Adipocyte (in vitro differentiated cells): ENCODE results near the gene MPPE1.

Experiments
- DNase-seq: peaks from one replicate; pipeline ENCODE4 v3.0.0-alpha.2; 2015; ENCODE audit warnings: low read depth
- H3K27me3 ChIP-seq: replicated peaks from 2 replicates; pipeline ENCODE4 v1.7.0; 2013; ENCODE audit warnings: mild to moderate bottlenecking, low read length, moderate library complexity; ENCODE audit not compliant: control insufficient read depth, insufficient read depth
- H3K36me3 ChIP-seq: 2 replicates; pipeline ENCODE4 v1.7.0; 2013; ENCODE audit warnings: low read length, mild to moderate bottlenecking, moderate library complexity; ENCODE audit not compliant: control insufficient read depth, insufficient read depth, severe bottlenecking
- H3K4me1 ChIP-seq: 2 replicates; pipeline ENCODE4 v1.7.0; 2013; ENCODE audit warnings: mild to moderate bottlenecking, low read length, moderate library complexity; ENCODE audit not compliant: control insufficient read depth, insufficient read depth
- H3K4me3 ChIP-seq: 2 replicates; pipeline ENCODE4 v1.7.0; 2013; ENCODE audit warnings: mild to moderate bottlenecking, low read length, moderate library complexity
- H3K9ac ChIP-seq: 2 replicates; pipeline ENCODE4 v1.7.0; 2013; ENCODE audit warnings: mild to moderate bottlenecking, low read length, moderate library complexity
- H3K9me3 ChIP-seq: 2 replicates; pipeline ENCODE4 v1.7.0; 2013; ENCODE audit warnings: mild to moderate bottlenecking, low read length, moderate library complexity; ENCODE audit not compliant: control insufficient read depth

Gene MPPE1

GRCh38 chr18:11877497-11878135 lies 30.5 kb downstream of the MPPE1 start:
- H3K4me3 ChIP-seq, result no peak overlapping the region
- peaks cover 6% of the 10 kb centered on the region for H3K36me3 ChIP-seq
- no peak for DNase-seq
- H3K9me3 ChIP-seq, result peaks cover 4% of the 10 kb centered on the region
- no peaks in the 10 kb centered on the region for H3K4me1 ChIP-seq
- H3K27me3 ChIP-seq, result no peaks in the 10 kb centered on the region
- H3K9ac ChIP-seq, result no peak overlapping the region

GRCh38 chr18:11874676-11875075 lies 33.4 kb downstream of the MPPE1 start:
- no peak overlapping the region for H3K9ac ChIP-seq
- no peaks in the 10 kb centered on the region for H3K36me3 ChIP-seq
- no peak overlapping the region for H3K4me3 ChIP-seq
- no peaks in the 10 kb centered on the region for H3K27me3 ChIP-seq
- DNase-seq, result no peak
- peaks cover 4% of the 10 kb centered on the region for H3K9me3 ChIP-seq
- no peaks in the 10 kb centered on the region for H3K4me1 ChIP-seq

- H3K27me3 ChIP-seq, result no peaks in the 10 kb centered on the region
- no peak for DNase-seq
- no peak overlapping the region for H3K4me3 ChIP-seq
- peaks cover 4% of the 10 kb centered on the region for H3K9me3 ChIP-seq
- H3K4me1 ChIP-seq, result no peaks in the 10 kb centered on the region
- no peaks in the 10 kb centered on the region for H3K36me3 ChIP-seq
- no peak overlapping the region for H3K9ac ChIP-seq
Measured at GRCh38 chr18:11873670-11874340, 34.3 kb downstream of the MPPE1 start.

GRCh38 chr18:11872479-11873136 lies 35.5 kb downstream of the MPPE1 start:
- Histone ChIP-seq H3K9me3 (peaks cover 4% of the 10 kb centered on the region), H3K36me3 (no peaks in the 10 kb centered on the region), H3K4me3 (no peak overlapping the region), H3K9ac (no peak overlapping the region), H3K27me3 (no peaks in the 10 kb centered on the region), H3K4me1 (no peaks in the 10 kb centered on the region)
- peak; percentile 43 for DNase-seq

GRCh38 chr18:11871501-11871900 lies 36.6 kb downstream of the MPPE1 start:
- Histone ChIP-seq H3K4me1 (no peaks in the 10 kb centered on the region), H3K4me3 (no peak overlapping the region), H3K9me3 (peaks cover 4% of the 10 kb centered on the region), H3K27me3 (no peaks in the 10 kb centered on the region), H3K36me3 (no peaks in the 10 kb centered on the region), H3K9ac (no peak overlapping the region)
- DNase-seq, result no peak

GRCh38 chr18:11868230-11868629 lies 39.9 kb downstream of the MPPE1 start:
- H3K27me3 ChIP-seq, result peaks cover 2% of the 10 kb centered on the region
- no peaks in the 10 kb centered on the region for H3K36me3 ChIP-seq
- H3K4me3 ChIP-seq, result no peak overlapping the region
- H3K9ac ChIP-seq, result no peak overlapping the region
- no peaks in the 10 kb centered on the region for H3K9me3 ChIP-seq
- no peaks in the 10 kb centered on the region for H3K4me1 ChIP-seq
- DNase-seq, result no peak

- Histone ChIP-seq H3K27me3 (peaks cover 2% of the 10 kb centered on the region), H3K9me3 (no peaks in the 10 kb centered on the region), H3K36me3 (no peaks in the 10 kb centered on the region), H3K4me1 (peaks cover 8% of the 10 kb centered on the region), H3K4me3 (no peak overlapping the region), H3K9ac (no peak overlapping the region)
- no peak for DNase-seq
Measured at GRCh38 chr18:11866764-11867163, 41.4 kb downstream of the MPPE1 start.

GRCh38 chr18:11866329-11866728 lies 41.8 kb downstream of the MPPE1 start:
- peaks cover 2% of the 10 kb centered on the region for H3K27me3 ChIP-seq
- DNase-seq, result no peak
- no peak overlapping the region for H3K9ac ChIP-seq
- peaks cover 8% of the 10 kb centered on the region for H3K4me1 ChIP-seq
- H3K36me3 ChIP-seq, result no peaks in the 10 kb centered on the region
- no peaks in the 10 kb centered on the region for H3K9me3 ChIP-seq
- no peak overlapping the region for H3K4me3 ChIP-seq

GRCh38 chr18:11865071-11865470 lies 43.0 kb downstream of the MPPE1 start:
- Histone ChIP-seq H3K36me3 (no peaks in the 10 kb centered on the region), H3K9ac (no peak overlapping the region), H3K9me3 (no peaks in the 10 kb centered on the region), H3K27me3 (peaks cover 2% of the 10 kb centered on the region), H3K4me1 (peaks cover 8% of the 10 kb centered on the region), H3K4me3 (no peak overlapping the region)
- no peak for DNase-seq

GRCh38 chr18:11864471-11864870 lies 43.6 kb downstream of the MPPE1 start:
- H3K4me3 ChIP-seq, result no peak overlapping the region
- no peak overlapping the region for H3K9ac ChIP-seq
- H3K36me3 ChIP-seq, result no peaks in the 10 kb centered on the region
- H3K27me3 ChIP-seq, result peaks cover 2% of the 10 kb centered on the region
- DNase-seq, result no peak
- no peaks in the 10 kb centered on the region for H3K9me3 ChIP-seq
- peaks cover 8% of the 10 kb centered on the region for H3K4me1 ChIP-seq

- Histone ChIP-seq H3K4me1 (peaks cover 14% of the 10 kb centered on the region), H3K27me3 (peaks cover 2% of the 10 kb centered on the region), H3K36me3 (no peaks in the 10 kb centered on the region), H3K4me3 (no peak overlapping the region), H3K9me3 (no peaks in the 10 kb centered on the region), H3K9ac (no peak overlapping the region)
- no peak for DNase-seq
Measured at GRCh38 chr18:11862468-11863137, 45.5 kb downstream of the MPPE1 start.
